Measurements from ENCODE around the gene CCDC136. TPM values are rescaled to one million over a fixed set of nuclear protein-coding genes. Genes with fewer than 3 reads are reported as not detected.
A peak's percentile ranks its signal among the peaks of the same experiment; 100 is the strongest.

The CCDC136 gene
- total and polyA plus RNA-seq, 2 donors (not counting 1 experiment from before 2014, with no cell fraction given): 8.3 to 12.1 TPM

DNA sequence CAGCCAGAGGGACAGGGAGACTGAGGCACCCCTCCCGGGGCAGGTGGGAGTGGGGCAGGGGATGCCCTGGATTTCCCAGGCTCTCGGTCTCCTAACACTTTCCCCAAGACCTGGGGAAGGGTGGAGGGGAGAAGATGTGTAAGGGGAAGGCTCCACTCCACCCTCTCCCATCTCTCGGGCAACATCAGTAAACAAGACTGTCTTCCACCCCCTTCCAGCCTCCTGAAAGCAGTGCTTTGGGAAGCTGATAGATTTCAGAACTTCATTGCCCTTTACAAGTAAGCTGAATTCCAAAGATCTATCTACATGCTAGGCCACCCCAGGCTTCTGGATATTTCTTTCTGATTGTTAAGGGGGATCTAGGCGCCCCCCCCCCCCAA is 42.2 kb downstream of the CCDC136 start:
- H3K27me3 ChIP-seq (ENCODE audit: control insufficient read depth, insufficient read depth, low read length): no peaks in the 10 kb centered on the region
- peaks cover 18% of the 10 kb centered on the region for H3K4me1 ChIP-seq (ENCODE audit: control insufficient read depth, extremely low read depth, insufficient read depth, low read length)
- peak overlapping the region in 3 of 4 experiments; percentile 6 to 94 (median 82) for H3K4me3 ChIP-seq (replicated peaks in 1 of 4; ENCODE audit: control extremely low read depth in 1 of 4, insufficient read depth in 1 of 4, low read depth in 3 of 4, low read length in 4 of 4)
- peak in 1 of 2 donors; percentile 56 for DNase-seq (ENCODE audit: low read depth in 2 of 2)
- peak overlapping the region; percentile 36 for H3K9ac ChIP-seq (ENCODE audit: insufficient read depth, low read length)
- no peak overlapping the region for H2AFZ ChIP-seq (ENCODE audit: low read length)
- TF ChIP-seq EZH2 (IDR thresholded peaks at IDR 0.05; ENCODE audit: low read length, missing control alignments): no peak
- TF ChIP-seq, protein P1, sequence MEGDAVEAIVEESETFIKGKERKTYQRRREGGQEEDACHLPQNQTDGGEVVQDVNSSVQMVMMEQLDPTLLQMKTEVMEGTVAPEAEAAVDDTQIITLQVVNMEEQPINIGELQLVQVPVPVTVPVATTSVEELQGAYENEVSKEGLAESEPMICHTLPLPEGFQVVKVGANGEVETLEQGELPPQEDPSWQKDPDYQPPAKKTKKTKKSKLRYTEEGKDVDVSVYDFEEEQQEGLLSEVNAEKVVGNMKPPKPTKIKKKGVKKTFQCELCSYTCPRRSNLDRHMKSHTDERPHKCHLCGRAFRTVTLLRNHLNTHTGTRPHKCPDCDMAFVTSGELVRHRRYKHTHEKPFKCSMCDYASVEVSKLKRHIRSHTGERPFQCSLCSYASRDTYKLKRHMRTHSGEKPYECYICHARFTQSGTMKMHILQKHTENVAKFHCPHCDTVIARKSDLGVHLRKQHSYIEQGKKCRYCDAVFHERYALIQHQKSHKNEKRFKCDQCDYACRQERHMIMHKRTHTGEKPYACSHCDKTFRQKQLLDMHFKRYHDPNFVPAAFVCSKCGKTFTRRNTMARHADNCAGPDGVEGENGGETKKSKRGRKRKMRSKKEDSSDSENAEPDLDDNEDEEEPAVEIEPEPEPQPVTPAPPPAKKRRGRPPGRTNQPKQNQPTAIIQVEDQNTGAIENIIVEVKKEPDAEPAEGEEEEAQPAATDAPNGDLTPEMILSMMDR (conservative IDR thresholded peaks at IDR 0.05 in 1 of 2, IDR thresholded peaks at IDR 0.05 in 1 of 2; ENCODE audit: low read depth in 1 of 2, low read length in 2 of 2): no peak
- H3K4me2 ChIP-seq (ENCODE audit: extremely low read depth, insufficient read depth, low read length): peak overlapping the region; percentile 58
- peaks cover 36% of the 10 kb centered on the region for H3K36me3 ChIP-seq (ENCODE audit: control insufficient read depth, insufficient read depth, low read length)
- H3K79me2 ChIP-seq (ENCODE audit: control insufficient read depth, insufficient read depth, low read length): peaks cover 53% of the 10 kb centered on the region
- no peaks in the 10 kb centered on the region for H4K20me1 ChIP-seq (ENCODE audit: control insufficient read depth, extremely low read depth, insufficient read depth, low read length)
- peak overlapping the region; percentile 85 for H3K27ac ChIP-seq (ENCODE audit: insufficient read depth, low read length)
- no peaks in the 10 kb centered on the region for H3K9me3 ChIP-seq (ENCODE audit: control insufficient read depth, insufficient read depth, low read depth, low read length)

DNA sequence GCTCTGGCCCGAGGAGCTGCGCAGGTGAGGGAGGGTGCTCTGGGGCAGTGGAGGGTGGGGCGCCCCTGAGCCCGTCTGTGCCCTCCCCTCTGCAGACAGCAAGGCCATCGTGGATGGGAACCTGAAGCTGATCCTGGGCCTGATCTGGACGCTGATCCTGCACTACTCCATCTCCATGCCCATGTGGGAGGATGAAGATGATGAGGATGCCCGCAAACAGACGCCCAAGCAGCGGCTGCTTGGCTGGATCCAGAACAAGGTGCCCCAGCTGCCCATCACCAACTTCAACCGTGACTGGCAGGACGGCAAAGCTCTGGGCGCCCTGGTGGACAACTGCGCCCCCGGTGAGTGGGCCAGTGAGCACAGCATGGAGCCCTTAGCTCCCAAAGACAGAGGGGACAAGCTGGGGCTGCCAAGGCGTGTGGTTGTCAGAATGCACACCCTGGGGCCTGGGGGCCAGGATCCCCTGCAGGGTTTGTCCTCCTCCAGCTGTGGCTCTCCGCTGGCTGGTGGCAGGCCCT is 43.5 kb downstream of the CCDC136 start:
- Histone ChIP-seq H3K79me2 (ENCODE audit: control insufficient read depth, insufficient read depth, low read length) (peaks cover 57% of the 10 kb centered on the region), H3K9ac (ENCODE audit: insufficient read depth, low read length) (no peak overlapping the region), H3K27me3 (ENCODE audit: control insufficient read depth, insufficient read depth, low read length) (no peaks in the 10 kb centered on the region), H4K20me1 (ENCODE audit: control insufficient read depth, extremely low read depth, insufficient read depth, low read length) (no peaks in the 10 kb centered on the region), H3K4me2 (ENCODE audit: extremely low read depth, insufficient read depth, low read length) (no peak overlapping the region), H3K36me3 (ENCODE audit: control insufficient read depth, insufficient read depth, low read length) (peaks cover 47% of the 10 kb centered on the region), H3K4me3 (replicated peaks in 1 of 4; ENCODE audit: control extremely low read depth in 1 of 4, insufficient read depth in 1 of 4, low read depth in 3 of 4, low read length in 4 of 4) (no peak overlapping the region), H3K9me3 (ENCODE audit: control insufficient read depth, insufficient read depth, low read depth, low read length) (no peaks in the 10 kb centered on the region), H3K27ac (ENCODE audit: insufficient read depth, low read length) (no peak overlapping the region), H3K4me1 (ENCODE audit: control insufficient read depth, extremely low read depth, insufficient read depth, low read length) (peaks cover 11% of the 10 kb centered on the region), H2AFZ (ENCODE audit: low read length) (no peak overlapping the region)
- TF ChIP-seq EZH2 (IDR thresholded peaks at IDR 0.05; ENCODE audit: low read length, missing control alignments): no peak
- TF ChIP-seq, protein P1 (conservative IDR thresholded peaks at IDR 0.05 in 1 of 2, IDR thresholded peaks at IDR 0.05 in 1 of 2; ENCODE audit: low read depth in 1 of 2, low read length in 2 of 2): no peak
- no peak for DNase-seq (ENCODE audit: low read depth in 2 of 2)

DNA sequence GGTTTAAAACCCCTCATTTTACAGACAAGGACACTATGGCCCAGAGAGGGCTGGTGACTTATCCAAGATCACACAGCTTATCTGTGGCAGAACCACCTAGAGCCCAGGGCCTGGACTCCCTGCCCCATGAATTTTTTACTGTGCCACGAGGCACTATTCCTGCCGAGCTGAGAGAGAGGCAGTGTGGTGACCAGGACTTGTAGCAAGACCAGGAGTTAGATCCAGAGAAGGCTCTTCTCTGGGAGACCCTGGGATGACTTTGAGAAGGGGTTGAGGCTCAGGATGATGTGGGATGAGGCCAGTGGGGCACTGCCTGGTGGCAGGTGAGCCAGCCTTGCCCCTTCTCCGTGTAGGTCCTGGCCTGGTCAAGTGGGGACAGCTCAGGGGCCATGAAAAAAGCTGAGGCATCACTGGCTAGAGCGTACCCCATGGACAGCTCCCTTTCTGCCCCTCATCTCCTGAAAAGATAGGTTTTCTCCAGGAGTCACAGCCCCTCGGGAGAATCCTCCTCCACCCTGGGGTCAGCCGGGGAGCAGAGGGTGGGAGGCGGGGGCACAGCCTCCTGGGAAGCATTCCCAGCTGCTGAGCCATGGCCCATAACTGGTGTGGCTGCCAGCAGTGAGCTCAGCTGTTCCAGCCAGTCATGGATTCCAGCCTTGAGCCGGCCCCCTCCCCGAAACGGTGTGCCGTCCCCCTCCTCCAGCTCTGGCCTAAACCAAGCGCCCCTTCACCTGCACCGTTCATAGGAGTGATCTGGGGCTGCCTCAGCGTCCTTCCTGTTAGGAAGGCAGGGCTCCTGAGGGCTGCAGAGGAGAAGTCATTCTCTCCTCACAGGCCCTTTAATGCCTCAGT is 44.2 kb downstream of the CCDC136 start:
- peaks cover 54% of the 10 kb centered on the region for H3K36me3 ChIP-seq (ENCODE audit: control insufficient read depth, insufficient read depth, low read length)
- no peak overlapping the region for H2AFZ ChIP-seq (ENCODE audit: low read length)
- H3K79me2 ChIP-seq (ENCODE audit: control insufficient read depth, insufficient read depth, low read length): peaks cover 51% of the 10 kb centered on the region
- H4K20me1 ChIP-seq (ENCODE audit: control insufficient read depth, extremely low read depth, insufficient read depth, low read length): no peaks in the 10 kb centered on the region
- peak overlapping the region; percentile 64 for H3K27ac ChIP-seq (ENCODE audit: insufficient read depth, low read length)
- TF ChIP-seq, protein P1 (conservative IDR thresholded peaks at IDR 0.05 in 1 of 2, IDR thresholded peaks at IDR 0.05 in 1 of 2; ENCODE audit: low read depth in 1 of 2, low read length in 2 of 2): no peak
- no peak for TF ChIP-seq EZH2 (IDR thresholded peaks at IDR 0.05; ENCODE audit: low read length, missing control alignments)
- H3K27me3 ChIP-seq (ENCODE audit: control insufficient read depth, insufficient read depth, low read length): no peaks in the 10 kb centered on the region
- no peaks in the 10 kb centered on the region for H3K9me3 ChIP-seq (ENCODE audit: control insufficient read depth, insufficient read depth, low read depth, low read length)
- DNase-seq (ENCODE audit: low read depth in 2 of 2): peak; percentile 42 to 83
- peak overlapping the region; percentile 8 for H3K9ac ChIP-seq (ENCODE audit: insufficient read depth, low read length)
- no peak overlapping the region for H3K4me3 ChIP-seq (replicated peaks in 1 of 4; ENCODE audit: control extremely low read depth in 1 of 4, insufficient read depth in 1 of 4, low read depth in 3 of 4, low read length in 4 of 4)
- peaks cover 11% of the 10 kb centered on the region for H3K4me1 ChIP-seq (ENCODE audit: control insufficient read depth, extremely low read depth, insufficient read depth, low read length)
- peak overlapping the region; percentile 49 for H3K4me2 ChIP-seq (ENCODE audit: extremely low read depth, insufficient read depth, low read length)
